Uterus (tissue), 4 donors: ENCODE measurements around the gene ARF5. TPM values are rescaled to one million over a fixed set of nuclear protein-coding genes. Genes with fewer than 3 reads are reported as not detected.

Source experiments
- DNase-seq, 2 donors: peaks; one replicate each; pipeline ENCODE4 v3.0.0-alpha.2; 2019 to 2020
- H3K27ac ChIP-seq, 2 donors: fragments of 200-600 bp; sonication (generic); 1 replicate in 1 of 2; 2 replicates in 1 of 2; pipeline ENCODE4 v1.5.1; 2016 to 2018
- H3K27me3 ChIP-seq, 2 donors: fragments of 200-600 bp; sonication (generic); one replicate each; pipeline ENCODE4 v1.5.1; 2018 to 2019; ENCODE audit warnings: control low read depth in 1 of 2
- H3K36me3 ChIP-seq, 2 donors: fragments of 200-600 bp; sonication (generic); one replicate each; pipeline ENCODE4 v1.5.1; 2019; ENCODE audit warnings: control low read depth in 1 of 2
- H3K4me1 ChIP-seq, 2 donors: fragments of 200-600 bp; sonication (generic); one replicate each; pipeline ENCODE4 v1.5.1; 2018 to 2019; ENCODE audit warnings: control low read depth in 1 of 2
- H3K4me3 ChIP-seq, 2 donors: fragments of 200-600 bp; sonication (generic); 1 replicate in 1 of 2; 2 replicates in 1 of 2; pipeline ENCODE4 v1.5.1; 2018 to 2019; ENCODE audit warnings: mild to moderate bottlenecking in 1 of 2
- H3K9me3 ChIP-seq, 2 donors: fragments of 200-600 bp; sonication (generic); one replicate each; pipeline ENCODE4 v1.5.1; 2019; ENCODE audit warnings: control low read depth in 1 of 2
- POLR2A ChIP-seq, 2 donors: fragments of 450-650 bp; IDR thresholded peaks; one replicate each; pipeline ENCODE4 v1.6.1; 2016; ENCODE audit warnings: antibody characterized with exemption in 2 of 2, mild to moderate bottlenecking in 1 of 2, moderate library complexity in 1 of 2
- intact Hi-C: fragments of 100-400 bp; cut with DNase I; formaldehyde crosslinking; loops from one replicate; pipeline ENCODE4 v1.15.1; 2023; ENCODE audit warnings: low total_unique reads
- total RNA-seq, 4 donors: library from RNA; depleted of rRNA in 3 of 4; stranded (reverse); fragments of >200 nt in 3 of 4; gene quantifications; one replicate each; pipeline versions ENCODE4 v1.1.0 to v1.2.4, GENCODE V29; 2014 to 2023
- TF ChIP-seq, protein P1 (sequence below), 4 experiments: fragments of 200-600 bp in 2 of 4; fragments of 450-650 bp in 2 of 4; sonication (generic) in 2 of 4; IDR thresholded peaks; one replicate each; pipeline ENCODE4 v1.5.1; 2016 to 2019; ENCODE audit warnings: antibody characterized with exemption in 4 of 4, mild to moderate bottlenecking in 2 of 4, moderate library complexity in 1 of 4
- donor health status: DM: yes; HTN: yes; CAD: no.

Gene ARF5
- total RNA-seq, 4 donors from 2014 or later, result 77.4 to 273 (median 122) TPM

DNA sequence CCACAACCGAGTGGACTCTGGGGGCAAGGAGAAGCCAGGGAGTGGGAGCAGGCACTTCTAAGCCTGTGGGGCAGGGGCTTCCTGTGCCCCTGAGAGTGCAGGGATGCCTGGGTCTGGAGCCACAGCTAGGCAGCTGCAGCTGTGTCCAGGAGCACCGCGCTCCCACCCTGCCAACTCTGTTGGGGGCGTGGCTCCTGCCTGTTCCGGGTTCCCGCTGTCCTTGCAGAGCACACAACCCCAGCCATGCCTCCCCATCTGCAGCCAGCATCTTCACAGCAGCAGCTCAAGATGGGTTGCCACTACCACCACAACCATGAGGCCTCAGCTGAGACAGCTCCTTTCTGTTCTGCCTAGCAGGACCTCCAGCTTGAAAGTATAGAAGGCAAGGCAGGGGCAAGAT is 21.1 kb downstream of the ARF5 start:
- intact Hi-C loops, result no loop called here
- TF ChIP-seq, protein P1, sequence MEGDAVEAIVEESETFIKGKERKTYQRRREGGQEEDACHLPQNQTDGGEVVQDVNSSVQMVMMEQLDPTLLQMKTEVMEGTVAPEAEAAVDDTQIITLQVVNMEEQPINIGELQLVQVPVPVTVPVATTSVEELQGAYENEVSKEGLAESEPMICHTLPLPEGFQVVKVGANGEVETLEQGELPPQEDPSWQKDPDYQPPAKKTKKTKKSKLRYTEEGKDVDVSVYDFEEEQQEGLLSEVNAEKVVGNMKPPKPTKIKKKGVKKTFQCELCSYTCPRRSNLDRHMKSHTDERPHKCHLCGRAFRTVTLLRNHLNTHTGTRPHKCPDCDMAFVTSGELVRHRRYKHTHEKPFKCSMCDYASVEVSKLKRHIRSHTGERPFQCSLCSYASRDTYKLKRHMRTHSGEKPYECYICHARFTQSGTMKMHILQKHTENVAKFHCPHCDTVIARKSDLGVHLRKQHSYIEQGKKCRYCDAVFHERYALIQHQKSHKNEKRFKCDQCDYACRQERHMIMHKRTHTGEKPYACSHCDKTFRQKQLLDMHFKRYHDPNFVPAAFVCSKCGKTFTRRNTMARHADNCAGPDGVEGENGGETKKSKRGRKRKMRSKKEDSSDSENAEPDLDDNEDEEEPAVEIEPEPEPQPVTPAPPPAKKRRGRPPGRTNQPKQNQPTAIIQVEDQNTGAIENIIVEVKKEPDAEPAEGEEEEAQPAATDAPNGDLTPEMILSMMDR (IDR thresholded peaks at IDR 0.05), result no peak
- TF ChIP-seq POLR2A (IDR thresholded peaks at IDR 0.05), result no peak

DNA sequence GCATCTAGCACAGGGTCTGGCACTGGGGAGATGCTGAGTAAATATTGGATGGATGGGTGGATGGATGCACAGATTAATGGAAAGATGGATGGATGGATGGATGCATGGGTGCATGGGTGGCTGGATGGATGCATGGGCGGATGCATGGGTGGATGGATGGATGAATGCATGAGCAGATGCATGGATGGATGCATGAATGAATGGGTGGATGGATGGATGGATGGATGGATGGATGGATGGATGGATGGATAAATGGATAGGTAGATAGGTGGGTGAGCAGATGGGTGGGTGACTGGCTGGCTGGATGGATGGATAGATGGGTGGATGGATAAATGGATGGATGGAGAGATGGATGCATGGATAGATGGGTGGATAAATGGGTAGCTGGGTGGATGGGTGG is 24.1 kb downstream of the ARF5 start:
- no peaks in the 10 kb centered on the region for H3K27me3 ChIP-seq
- DNase-seq, result no peak
- no peaks in the 10 kb centered on the region for H3K36me3 ChIP-seq
- H3K4me1 ChIP-seq, result no peaks in the 10 kb centered on the region
- intact Hi-C loops, result no loop called here
- no peak for TF ChIP-seq POLR2A (IDR thresholded peaks at IDR 0.05)
- no peak overlapping the region for H3K4me3 ChIP-seq
- no peak overlapping the region for H3K27ac ChIP-seq
- H3K9me3 ChIP-seq, result no peaks in the 10 kb centered on the region

More for the DNA sequence above, 21.1 kb downstream of the ARF5 start:
- Histone ChIP-seq H3K9me3 (no peaks in the 10 kb centered on the region), H3K4me3 (no peak overlapping the region), H3K27ac (no peak overlapping the region), H3K27me3 (no peaks in the 10 kb centered on the region), H3K4me1 (no peaks in the 10 kb centered on the region), H3K36me3 (no peaks in the 10 kb centered on the region)
- DNase-seq, result no peak

DNA sequence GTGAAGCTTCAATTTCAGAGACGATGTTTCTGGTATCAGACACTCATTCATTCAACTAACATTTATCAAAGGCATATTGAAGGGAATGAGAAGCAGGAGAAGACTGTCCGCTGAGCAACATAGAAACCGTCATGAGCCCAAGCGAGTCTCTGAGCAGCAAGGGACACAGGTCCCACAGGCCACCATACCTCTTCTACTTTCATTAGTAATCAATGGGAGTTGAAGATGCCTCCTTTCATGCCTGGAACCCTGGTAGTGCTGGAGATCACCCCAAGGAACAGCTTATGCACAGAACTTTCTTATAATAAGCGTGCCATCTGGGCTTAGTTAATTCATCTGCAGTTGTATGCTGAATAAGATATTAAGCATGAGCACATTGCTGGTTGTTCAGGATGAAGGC is 28.5 kb downstream of the ARF5 start:
- Histone ChIP-seq H3K4me1 (no peaks in the 10 kb centered on the region), H3K27ac (no peak overlapping the region), H3K9me3 (no peaks in the 10 kb centered on the region), H3K27me3 (no peaks in the 10 kb centered on the region), H3K36me3 (no peaks in the 10 kb centered on the region), H3K4me3 (no peak overlapping the region)
- TF ChIP-seq, protein P1 (IDR thresholded peaks at IDR 0.05), result no peak
- no peak for TF ChIP-seq POLR2A (IDR thresholded peaks at IDR 0.05)
- intact Hi-C loops, result no loop called here
- DNase-seq, result no peak

DNA sequence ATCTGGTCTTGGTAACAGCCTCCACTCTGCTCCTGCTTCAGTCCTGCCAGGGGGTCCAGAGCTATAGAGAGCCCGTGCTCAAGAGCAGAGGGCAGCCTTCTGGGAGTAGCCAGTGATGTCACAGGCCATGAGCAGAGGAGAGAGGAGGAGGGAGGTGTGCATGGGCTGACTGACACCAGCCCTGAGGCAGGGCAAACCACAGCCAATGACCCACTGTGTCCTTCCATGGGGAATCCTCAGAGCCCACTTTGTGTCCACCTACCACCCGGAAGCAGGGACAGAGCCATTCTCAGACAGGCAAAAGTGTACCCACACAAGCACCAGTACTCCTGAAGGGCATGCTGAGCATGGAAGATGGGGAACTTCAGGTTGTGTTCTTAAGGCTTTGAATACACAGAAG is 29.8 kb downstream of the ARF5 start, which contains the start of gene PAX4:
Gene PAX4 (minus strand): TSS at position 101 of the 400 bp plus-strand sequence. CDS start 2,214 bp downstream, outside the sequence.
- no peaks in the 10 kb centered on the region for H3K27me3 ChIP-seq

DNA sequence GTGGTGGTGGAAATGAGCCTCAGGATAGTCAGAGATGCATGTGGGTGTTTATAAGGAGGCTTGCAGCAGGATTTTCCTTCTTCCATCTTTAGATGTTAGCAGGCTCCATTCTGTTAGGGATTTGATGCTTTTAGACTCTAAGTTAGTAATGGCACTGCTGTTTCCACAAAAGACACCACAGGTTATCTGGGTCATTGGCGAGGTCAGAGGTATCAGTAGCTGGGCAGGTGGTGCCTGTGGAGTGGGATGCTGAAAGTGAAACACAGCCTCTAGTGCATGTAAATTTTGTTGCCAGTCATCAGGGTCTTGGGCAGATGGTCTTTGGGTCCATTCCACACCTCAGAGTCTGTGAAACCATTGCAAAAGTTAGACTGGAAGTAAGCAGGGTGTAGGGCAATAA is 30.6 kb downstream of the ARF5 start:
- no peaks in the 10 kb centered on the region for H3K27me3 ChIP-seq

More for the DNA sequence above, 29.8 kb downstream of the ARF5 start, which contains the start of gene PAX4:
- H3K4me1 ChIP-seq, result no peaks in the 10 kb centered on the region
- no peaks in the 10 kb centered on the region for H3K9me3 ChIP-seq
- intact Hi-C loops, result no loop called here
- H3K4me3 ChIP-seq, result no peak within 1 kb of the TSS
- H3K36me3 ChIP-seq, result no peaks in the 10 kb centered on the region
- no peak within 1 kb of the TSS for H3K27ac ChIP-seq
- TF ChIP-seq POLR2A (IDR thresholded peaks at IDR 0.05), result no peak
- TF ChIP-seq, protein P1 (IDR thresholded peaks at IDR 0.05), result no peak
- DNase-seq, result no peak

More for the DNA sequence above, 30.6 kb downstream of the ARF5 start:
- H3K9me3 ChIP-seq, result no peaks in the 10 kb centered on the region
- H3K36me3 ChIP-seq, result no peaks in the 10 kb centered on the region
- TF ChIP-seq, protein P1 (IDR thresholded peaks at IDR 0.05), result no peak
- no peak for TF ChIP-seq POLR2A (IDR thresholded peaks at IDR 0.05)
- no peaks in the 10 kb centered on the region for H3K4me1 ChIP-seq
- DNase-seq, result no peak
- H3K4me3 ChIP-seq, result no peak overlapping the region
- intact Hi-C loops, result no loop called here
- H3K27ac ChIP-seq, result no peak overlapping the region
